C4-2B (cell line): Measurements from ENCODE around the gene PDCD5.

Experiments
- CTCF ChIP-seq: fragments of 450-650 bp; conservative IDR thresholded peaks from 2 replicates; pipeline ENCODE4 v1.5.1; 2017; ENCODE audit warnings: mild to moderate bottlenecking
- ZFX ChIP-seq: fragments of 450-650 bp; IDR thresholded peaks from 2 replicates; pipeline ENCODE4 v1.6.1; 2017

- TF ChIP-seq CTCF (no peak), ZFX (no peak)
Observed at GRCh38 chr19:32630338-32630737, 49.3 kb downstream of the PDCD5 start.
